Stimulated activated CD4-positive, alpha-beta T cell treated with anti-CD3 and anti-CD28 coated beads, Interleukin-15, amount 100 ng/mL, for 1 hour (primary cell): ENCODE measurements around the gene SETBP1.

ENCODE experiments used
- DNase-seq, 2 donors: peaks; one replicate each; pipeline ENCODE4 v3.0.0-alpha.2; 2020; ENCODE audit warnings: low read depth in 1 of 2, low spot score in 1 of 2

SETBP1 gene

DNA sequence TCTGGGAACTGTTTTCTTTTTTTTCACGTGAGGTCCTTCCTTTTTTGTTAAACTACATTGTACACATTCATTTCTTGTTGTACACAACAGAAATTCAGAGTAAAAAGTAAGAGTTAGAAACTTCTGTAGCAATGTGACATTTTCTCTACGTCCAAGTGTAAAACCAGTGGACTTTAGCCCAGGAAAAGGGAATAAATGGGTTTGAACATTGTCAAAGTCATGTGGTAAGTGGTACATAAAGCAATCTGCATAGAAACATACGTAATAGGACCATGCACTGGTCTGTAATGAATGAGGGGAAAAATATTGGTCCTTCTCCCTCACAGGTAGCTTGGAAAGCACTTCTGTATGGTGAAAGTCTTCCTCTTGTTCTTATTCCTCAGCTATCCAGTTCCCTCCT is 421.4 kb downstream of the SETBP1 start:
- DNase-seq: no peak

DNA sequence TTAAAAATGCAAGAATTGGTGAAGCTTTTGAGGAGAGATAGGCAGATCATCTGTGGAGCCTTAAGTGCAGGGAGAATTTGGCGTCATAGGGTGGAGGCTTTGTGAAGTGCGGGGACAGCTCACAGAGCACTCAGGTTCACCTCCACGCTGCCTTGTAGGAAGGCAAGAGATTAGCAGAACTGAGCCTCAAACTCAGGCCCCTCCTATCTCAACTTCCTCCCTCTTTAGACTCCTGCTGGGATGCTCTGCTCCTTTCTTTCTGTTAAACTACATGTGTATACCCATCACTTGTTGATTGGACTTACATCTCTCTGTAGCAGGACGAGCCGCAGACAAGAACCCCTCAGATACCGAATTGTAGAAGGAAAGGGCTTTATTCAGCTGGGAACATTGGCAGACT is 422.2 kb downstream of the SETBP1 start:
- DNase-seq: no peak

DNA sequence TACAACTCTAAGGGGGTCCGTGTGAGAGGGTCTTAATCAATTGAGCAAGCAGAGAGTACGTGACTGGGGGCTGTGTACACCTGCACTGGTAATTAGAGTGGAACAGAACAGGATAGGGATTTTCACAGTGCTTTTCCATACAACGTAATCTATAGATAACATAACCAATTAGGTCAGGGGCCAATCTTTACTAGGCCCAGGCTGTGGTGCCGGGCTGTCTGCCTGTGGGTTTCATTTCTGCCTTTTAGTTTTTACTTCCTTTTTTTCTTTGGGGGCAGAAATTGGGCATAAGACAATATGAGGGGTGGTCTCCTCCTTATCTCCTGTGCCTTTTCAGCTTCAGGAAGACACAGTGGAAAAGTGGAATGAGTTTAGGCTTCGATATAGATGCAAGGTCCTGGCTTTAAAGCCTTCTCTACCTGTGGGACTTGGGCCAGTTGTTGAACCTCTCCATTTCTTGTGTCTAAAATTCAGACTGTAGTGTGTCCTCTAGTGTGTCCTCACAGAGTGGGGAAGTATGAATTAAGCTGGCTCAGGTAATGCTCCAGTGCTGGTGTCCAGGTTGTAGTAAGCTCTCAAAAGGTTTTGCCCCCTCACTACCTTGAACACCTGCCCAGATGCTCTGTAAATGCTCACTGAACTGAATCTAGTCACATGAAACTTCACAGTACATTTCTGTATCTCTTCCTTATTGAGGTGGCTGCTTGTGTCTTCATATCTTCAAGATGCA is 422.8 kb downstream of the SETBP1 start:
- DNase-seq: no peak

DNA sequence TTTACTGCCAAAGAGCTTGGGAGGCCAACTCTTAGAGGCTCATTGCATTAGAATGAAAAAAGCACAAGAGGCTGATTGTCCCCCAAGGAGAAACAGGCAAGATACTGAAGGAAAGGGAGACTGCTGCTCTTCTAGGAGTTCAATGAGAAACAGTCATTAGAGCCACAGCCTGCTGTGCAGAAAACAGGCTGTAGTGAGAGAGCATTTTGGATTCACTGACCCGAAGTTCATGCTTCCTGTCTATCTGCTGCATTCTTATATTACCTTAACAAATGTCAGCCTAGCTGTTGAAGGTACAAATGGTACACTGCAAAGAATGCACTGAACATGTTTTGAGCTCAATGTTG is 423.3 kb downstream of the SETBP1 start:
- DNase-seq: no peak

DNA sequence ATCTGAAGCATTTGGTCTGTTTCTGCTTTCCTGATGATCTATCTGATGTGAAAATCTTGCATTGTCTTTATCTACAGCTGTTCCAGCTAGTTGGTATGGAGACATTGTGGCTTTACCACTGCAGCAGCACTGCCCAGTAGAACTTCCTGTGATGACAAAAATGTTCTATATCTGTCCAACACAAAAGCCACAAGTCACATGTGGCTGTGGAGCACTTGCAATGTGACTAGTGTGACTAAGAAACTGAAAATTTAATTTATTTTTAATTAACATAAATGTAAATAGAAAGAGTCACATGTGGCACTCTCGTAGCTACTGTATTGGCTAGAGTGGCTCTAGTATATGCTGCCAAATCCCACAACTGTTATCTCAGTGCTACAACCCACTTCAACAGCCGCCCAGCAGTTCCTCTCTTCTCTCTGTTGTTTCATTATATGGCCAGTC is 425.7 kb downstream of the SETBP1 start:
- no peak for DNase-seq

DNA sequence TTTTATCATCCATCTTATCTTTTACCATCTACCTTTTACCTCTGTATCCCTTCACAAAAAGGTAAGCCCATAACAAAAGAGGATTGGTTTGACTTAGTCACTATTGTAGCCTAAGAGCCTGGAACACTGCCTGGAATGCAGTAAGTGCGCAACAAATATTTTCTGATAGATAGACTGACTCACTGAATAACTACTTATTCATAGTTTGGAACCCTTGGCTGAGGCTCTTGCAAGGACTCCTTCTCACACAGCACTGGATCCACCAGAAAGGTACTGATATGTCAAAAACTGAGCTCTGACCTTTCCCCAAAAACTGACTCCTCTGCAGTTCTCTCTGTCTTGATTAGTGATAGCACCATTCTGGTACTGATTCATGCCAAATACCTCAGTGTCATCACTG is 426.7 kb downstream of the SETBP1 start:
- no peak for DNase-seq

DNA sequence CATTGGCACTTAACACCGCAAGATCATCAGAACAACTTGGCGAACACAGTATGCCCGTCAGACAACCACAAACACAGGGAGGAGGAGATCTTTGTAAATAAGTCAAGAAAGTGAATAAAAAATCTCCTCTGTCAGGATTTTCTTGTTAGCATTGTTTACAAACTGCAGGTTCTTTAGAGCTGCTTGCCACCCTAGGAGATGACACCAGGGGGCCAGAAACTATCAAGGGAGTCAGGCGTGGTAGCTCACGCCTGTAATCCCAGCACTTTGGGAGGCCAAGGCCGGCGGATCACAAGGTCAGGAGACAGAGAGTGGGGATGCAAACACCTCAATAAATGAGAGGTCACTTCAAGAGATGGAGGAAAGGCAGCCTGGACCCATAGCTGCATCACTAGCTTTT is 428.1 kb downstream of the SETBP1 start:
- DNase-seq: no peak

DNA sequence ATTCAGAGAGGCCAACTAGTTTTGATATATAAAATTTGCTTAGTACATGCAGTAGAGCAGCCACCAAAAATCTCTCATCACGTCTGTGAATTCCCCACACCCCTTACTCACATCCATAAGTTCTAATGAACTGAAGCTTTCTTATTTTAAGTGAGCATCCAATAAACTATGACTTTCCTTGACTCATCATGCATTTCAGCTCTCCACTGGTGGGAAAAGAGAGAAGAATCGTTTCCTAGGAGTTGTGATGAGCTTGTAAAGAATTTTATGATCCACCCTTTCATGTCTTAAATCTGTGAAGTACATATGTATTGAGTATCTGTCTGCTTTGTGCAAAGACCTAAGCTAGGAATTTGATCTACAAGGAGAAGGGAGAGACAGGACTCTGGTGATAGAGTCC is 428.6 kb downstream of the SETBP1 start:
- no peak for DNase-seq

DNA sequence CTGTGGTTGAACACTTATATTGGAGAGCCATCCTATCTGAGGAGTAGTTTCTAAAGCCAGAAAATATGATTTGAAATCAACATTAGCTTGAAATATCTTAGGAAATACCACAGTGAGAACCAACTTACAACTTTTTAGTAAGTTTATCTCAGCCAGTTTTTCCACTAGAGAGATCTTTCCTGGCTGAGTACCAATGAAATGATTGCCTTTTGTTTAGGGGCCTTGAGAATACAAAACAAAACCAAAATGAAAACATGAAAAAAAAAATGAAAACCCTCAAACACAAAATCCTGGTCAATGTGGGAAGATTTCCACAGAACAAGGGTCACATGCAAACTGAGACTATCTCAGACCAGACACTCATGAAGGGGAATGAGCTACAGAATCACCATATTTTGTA is 429.0 kb downstream of the SETBP1 start:
- DNase-seq: no peak

DNA sequence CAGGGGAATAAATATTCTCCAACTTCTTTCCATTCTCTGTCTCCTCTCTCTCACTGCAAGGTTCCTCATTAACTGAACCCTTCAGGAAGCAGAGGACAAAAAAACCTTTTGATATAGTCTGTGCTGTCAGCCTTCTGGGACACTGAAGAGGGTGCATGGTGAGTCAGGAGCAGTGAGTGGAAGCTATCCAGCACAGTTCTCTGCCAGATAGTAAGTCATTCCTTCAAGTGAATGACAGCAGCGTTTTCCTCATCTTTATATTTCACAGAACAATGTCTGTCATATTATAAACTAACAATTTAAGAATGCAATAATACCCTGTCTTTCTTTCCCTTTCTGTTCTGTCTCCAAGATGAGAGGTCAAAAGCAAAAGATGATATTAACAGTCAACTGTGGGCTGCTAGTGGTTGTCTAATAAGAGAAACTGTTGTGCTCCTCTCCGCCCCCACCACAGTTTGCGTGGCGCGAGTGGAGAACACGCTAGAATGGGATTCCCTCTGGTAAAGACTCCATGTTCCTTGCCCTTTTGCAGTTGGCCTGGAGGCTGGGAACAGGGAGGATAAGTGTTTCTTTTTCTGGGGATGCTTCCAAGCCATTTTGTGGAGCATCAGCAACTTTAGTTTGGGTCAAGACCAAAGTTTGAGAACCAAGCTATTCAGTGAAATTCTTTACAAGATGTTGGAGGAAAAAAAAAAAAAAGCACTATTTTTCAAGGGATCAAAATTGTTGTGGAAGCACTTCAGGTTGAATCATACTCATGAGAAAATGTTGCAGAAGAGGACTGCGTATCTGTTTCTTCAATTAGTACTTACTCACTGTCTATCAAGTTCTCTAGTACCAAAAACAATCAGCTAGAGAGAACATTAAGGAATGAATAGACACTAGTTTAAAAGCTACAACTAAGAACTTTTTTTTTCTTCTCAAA is 430.2 kb downstream of the SETBP1 start:
- no peak for DNase-seq

DNA sequence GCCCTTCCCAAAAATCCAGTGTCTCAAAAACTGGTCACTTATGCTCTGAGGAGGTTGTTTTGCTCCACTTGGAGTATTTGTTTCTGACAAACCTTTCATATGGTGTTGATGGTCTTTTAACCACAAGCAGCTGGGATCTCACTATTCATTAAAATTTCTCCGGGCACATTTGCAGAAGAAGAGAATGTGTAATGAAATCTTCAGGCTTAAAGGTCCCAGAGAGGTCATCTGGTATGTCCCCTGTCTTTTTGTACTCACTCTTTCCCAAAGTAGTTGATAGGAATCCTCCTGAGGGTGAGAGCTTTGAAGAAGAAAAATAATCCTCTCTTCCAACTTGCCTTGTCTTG is 430.8 kb downstream of the SETBP1 start:
- DNase-seq: no peak

DNA sequence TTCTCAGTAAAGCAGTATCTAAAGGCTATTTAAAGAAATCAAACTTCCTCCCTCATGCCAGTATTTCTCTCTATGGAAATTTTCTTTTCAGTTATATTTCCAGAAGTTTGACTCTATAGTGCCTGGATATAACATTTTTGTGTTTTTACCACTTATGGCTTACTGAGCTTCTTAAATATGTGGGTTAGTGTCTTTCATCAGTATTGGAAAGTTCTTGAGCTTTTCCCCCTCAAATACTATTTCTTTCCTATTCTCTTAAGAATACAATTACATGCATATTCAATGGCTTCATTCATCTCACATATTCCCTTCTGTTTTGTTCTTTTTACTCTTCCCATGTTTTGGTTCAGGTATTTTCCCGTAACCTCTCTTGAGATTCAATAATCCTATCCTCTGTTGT is 432.0 kb downstream of the SETBP1 start:
- DNase-seq: no peak

DNA sequence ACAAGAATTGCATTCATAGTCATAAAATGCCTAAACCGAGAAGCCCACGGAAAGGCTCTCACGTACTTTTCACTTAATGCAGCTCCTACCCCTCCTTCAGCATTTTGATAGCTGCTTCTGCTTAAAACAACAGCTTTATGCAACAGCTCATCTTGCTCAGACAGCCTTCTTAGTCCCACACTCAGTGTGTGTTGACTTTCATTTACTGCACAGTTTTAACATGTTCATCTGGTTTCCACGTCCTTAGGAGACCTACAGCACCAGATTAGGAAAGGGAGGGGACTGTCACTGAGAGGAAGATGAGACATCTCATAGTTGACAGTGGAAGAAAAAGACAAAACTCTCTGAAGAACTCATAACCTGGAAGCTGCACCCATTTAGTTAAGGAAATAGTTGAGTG is 435.4 kb downstream of the SETBP1 start:
- no peak for DNase-seq
